Transverse colon (tissue), 4 donors: ENCODE measurements around the gene SLC22A15. TPM values are rescaled to one million over a fixed set of nuclear protein-coding genes. Genes with fewer than 3 reads are reported as not detected.
A peak's percentile ranks its signal among the peaks of the same experiment; 100 is the strongest.

Source experiments
- DNase-seq: peaks from one replicate; pipeline ENCODE4 v3.0.0-alpha.2; 2019
- H3K27ac ChIP-seq, 4 donors: fragments of 200-600 bp; sonication (generic); 2 replicates each; pipeline ENCODE4 v1.5.1; 2016 to 2018; ENCODE audit warnings: inconsistent platforms in 4 of 4
- H3K27me3 ChIP-seq: fragments of 200-600 bp; sonication (generic); 2 replicates; pipeline ENCODE4 v1.5.1; 2017; ENCODE audit warnings: inconsistent platforms
- H3K36me3 ChIP-seq, 4 donors: fragments of 200-600 bp; sonication (generic); 2 replicates each; pipeline ENCODE4 v1.5.1; 2017 to 2019; ENCODE audit warnings: inconsistent platforms in 4 of 4
- H3K4me1 ChIP-seq, 4 donors: fragments of 200-600 bp; sonication (generic); 2 replicates each; pipeline ENCODE4 v1.5.1; 2017 to 2020; ENCODE audit warnings: inconsistent platforms in 4 of 4
- H3K4me3 ChIP-seq, 4 donors: fragments of 200-600 bp; sonication (generic); 1 replicate in 1 of 4; 2 replicates in 3 of 4; pipeline versions ENCODE4 v1.5.1 to v1.6.1; 2017 to 2019; ENCODE audit warnings: inconsistent platforms in 4 of 4
- H3K9me3 ChIP-seq, 2 donors: fragments of 200-600 bp; sonication (generic); 2 replicates each; pipeline ENCODE4 v1.5.1; 2017 to 2019; ENCODE audit warnings: inconsistent platforms in 2 of 2
- EP300 ChIP-seq: sonication (generic); formaldehyde crosslinking; IDR thresholded peaks from one replicate; pipeline ENCODE4 v1.6.1; 2017; ENCODE audit warnings: antibody characterized with exemption, low read depth
- POLR2A ChIP-seq: fragments of 450-650 bp; IDR thresholded peaks from one replicate; pipeline ENCODE4 v1.6.1; 2016; ENCODE audit warnings: antibody characterized with exemption, mild to moderate bottlenecking, moderate library complexity
- POLR2AphosphoS5 ChIP-seq, 3 donors: sonication (generic); formaldehyde crosslinking; IDR thresholded peaks; one replicate each; pipeline ENCODE4 v1.6.1; 2016; ENCODE audit warnings: antibody characterized with exemption in 3 of 3
- WGBS, 2 donors: methylation state at CpG; one replicate each; pipeline ENCODE4 v1.1.5; 2018; ENCODE audit warnings: low coverage in 1 of 2; 5-methylcytosine and 5-hydroxymethylcytosine counted together
- in situ Hi-C, 4 donors: fragments of 200-750 bp; cut with MboI; loops; one replicate each; pipeline versions ENCODE4 v1.15.0 to v1.15.1; 2017; ENCODE audit warnings: low sequenced_read_pairs in 3 of 4, low pct_ligation_motif_present in 1 of 4, low pct_unique_long_range_greater_than_20kb in 1 of 4
- intact Hi-C: fragments of 100-400 bp; cut with DNase I; formaldehyde crosslinking; loops from one replicate; pipeline ENCODE4 v1.15.1; 2023; ENCODE audit warnings: low total_unique reads
- total RNA-seq, 4 donors: library from RNA; depleted of rRNA; stranded (reverse); fragments of >200 nt; gene quantifications; one replicate each; pipeline ENCODE4 v1.1.0, GENCODE V29; 2016
- TF ChIP-seq, protein P1 (sequence below), 5 experiments: fragments of 200-600 bp in 3 of 5; fragments of 450-650 bp in 2 of 5; sonication (generic) in 3 of 5; IDR thresholded peaks; 1 replicate in 2 of 5; 2 replicates in 3 of 5; pipeline ENCODE4 v1.5.1; 2016 to 2017; ENCODE audit warnings: antibody characterized with exemption in 5 of 5, inconsistent platforms in 3 of 5, mild to moderate bottlenecking in 2 of 5, moderate library complexity in 1 of 5

Gene SLC22A15
- total RNA-seq, 4 donors from 2014 or later = 1.9 to 5.6 (median 3.4) TPM

DNA sequence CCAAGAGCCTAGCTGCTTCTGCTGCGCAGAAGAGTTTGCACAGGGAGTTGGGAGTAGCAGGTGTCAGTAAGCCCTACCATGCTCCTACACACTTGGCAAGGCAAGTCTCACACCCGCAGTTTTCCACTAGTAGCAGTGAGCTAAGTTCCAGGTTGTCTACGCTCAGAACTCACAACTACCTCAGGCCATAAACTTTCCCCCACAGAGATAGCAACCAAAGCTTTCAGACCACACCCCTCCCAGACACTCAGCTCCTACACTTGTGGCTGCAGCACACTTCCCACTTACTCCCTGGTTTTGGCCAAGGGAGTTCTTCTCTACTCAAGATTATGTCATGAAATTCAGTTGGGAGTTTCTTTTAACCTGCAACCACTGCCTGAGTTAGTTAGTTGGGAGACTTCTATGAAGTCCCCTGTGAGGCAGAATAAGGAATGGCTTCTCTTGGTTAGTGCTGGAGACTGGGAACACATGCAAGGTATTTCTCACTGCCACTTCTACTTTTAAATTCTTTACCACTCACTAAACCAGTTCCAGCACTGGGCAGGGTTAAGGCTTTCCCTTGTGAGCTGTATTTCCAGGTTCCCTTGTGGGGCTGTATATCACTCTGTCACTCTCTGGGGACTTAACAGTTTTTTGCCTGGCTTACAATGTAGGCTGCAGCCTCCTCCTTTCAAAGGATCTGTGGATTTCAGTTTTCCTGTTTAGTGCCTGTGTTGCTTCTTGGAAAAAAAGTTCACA lies 116.6 kb downstream of the SLC22A15 start:
- Histone ChIP-seq H3K4me3 (no peak overlapping the region), H3K27ac (peak overlapping the region; percentile 22 to 55 (median 43)), H3K27me3 (no peaks in the 10 kb centered on the region), H3K4me1 (peaks cover 0 to 11% (median 6%) of the 10 kb centered on the region in 4 donors), H3K36me3 (no peaks in the 10 kb centered on the region), H3K9me3 (peaks cover 18 to 28% of the 10 kb centered on the region in 2 donors)
- DNase-seq = no peak
- 50% methylated on average over 3 of the region's 3 CpGs; no CpG with 5 or more reads in 1 of the 2 donors for WGBS, 2 donors
- TF ChIP-seq, protein P1, sequence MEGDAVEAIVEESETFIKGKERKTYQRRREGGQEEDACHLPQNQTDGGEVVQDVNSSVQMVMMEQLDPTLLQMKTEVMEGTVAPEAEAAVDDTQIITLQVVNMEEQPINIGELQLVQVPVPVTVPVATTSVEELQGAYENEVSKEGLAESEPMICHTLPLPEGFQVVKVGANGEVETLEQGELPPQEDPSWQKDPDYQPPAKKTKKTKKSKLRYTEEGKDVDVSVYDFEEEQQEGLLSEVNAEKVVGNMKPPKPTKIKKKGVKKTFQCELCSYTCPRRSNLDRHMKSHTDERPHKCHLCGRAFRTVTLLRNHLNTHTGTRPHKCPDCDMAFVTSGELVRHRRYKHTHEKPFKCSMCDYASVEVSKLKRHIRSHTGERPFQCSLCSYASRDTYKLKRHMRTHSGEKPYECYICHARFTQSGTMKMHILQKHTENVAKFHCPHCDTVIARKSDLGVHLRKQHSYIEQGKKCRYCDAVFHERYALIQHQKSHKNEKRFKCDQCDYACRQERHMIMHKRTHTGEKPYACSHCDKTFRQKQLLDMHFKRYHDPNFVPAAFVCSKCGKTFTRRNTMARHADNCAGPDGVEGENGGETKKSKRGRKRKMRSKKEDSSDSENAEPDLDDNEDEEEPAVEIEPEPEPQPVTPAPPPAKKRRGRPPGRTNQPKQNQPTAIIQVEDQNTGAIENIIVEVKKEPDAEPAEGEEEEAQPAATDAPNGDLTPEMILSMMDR (IDR thresholded peaks at IDR 0.05) = no peak
- TF ChIP-seq POLR2A (no peak), POLR2AphosphoS5 (IDR thresholded peaks at IDR 0.05) (no peak), EP300 (no peak)
- intact Hi-C loops = no loop called here
- in situ Hi-C loops = no loop called here

DNA sequence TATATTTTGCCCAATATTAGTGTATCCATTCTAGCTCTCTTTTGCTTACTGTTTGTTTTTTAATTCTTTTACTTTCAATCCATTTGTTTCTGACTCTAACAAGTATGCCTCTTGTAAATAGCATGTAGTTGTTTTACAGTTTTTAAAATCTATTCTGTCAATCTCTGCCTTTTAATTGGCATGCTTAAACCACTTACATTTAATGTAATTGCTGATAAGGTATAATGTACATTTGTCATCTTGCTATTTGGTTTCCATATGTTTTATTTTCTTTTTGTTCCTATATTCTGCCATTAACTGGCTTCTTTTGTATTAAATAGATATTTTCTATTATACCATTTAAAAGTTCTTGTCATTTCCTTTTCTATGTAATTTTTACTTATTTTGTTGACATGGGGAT lies 118.7 kb downstream of the SLC22A15 start:
- no peaks in the 10 kb centered on the region for H3K36me3 ChIP-seq
- H3K4me1 ChIP-seq = peaks cover 0 to 11% (median 6%) of the 10 kb centered on the region in 4 donors
- no peak for DNase-seq
- no peak for TF ChIP-seq POLR2AphosphoS5 (IDR thresholded peaks at IDR 0.05)
- no peak for TF ChIP-seq EP300
- TF ChIP-seq POLR2A = no peak
- TF ChIP-seq, protein P1 (IDR thresholded peaks at IDR 0.05) = no peak
- H3K27me3 ChIP-seq = no peaks in the 10 kb centered on the region
- H3K9me3 ChIP-seq = peaks cover 7 to 15% of the 10 kb centered on the region in 2 donors
- in situ Hi-C loops (no loop called here), intact Hi-C loops (no loop called here)
- no peak overlapping the region for H3K27ac ChIP-seq
- H3K4me3 ChIP-seq = no peak overlapping the region

DNA sequence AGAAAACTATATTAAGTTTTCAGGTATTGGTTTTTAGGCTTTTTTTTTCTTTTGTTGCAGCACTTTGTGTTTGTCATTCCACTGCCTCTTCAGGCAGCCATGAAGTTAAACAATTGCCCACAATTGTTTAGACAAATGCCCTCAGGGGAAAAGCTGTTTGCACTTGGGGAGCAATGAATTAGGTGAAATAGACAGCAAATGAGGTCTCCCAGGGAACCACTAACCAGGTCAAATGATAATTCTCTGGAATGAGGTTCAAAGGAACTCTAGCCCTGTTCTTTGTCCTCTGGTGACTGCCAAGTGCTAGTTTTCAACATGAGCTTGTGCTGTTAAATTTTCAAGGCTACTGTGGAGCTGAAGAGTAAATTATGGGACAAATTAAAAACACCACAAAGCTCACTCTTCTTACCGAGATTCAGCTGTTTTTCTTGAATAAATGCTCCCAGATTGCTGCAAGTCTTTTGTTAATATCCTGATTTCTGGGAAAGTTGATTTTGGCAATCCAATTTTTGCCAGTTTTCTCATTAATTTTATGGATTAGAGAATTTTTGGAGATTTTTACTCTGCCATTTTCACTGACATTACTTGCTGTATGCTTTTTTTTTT lies 119.8 kb downstream of the SLC22A15 start:
- in situ Hi-C loops = no loop called here
- 61 to 67% methylated on average over 1 of the region's 1 CpG for WGBS, 2 donors
- no peak for DNase-seq
- Histone ChIP-seq H3K9me3 (peaks cover 5 to 7% of the 10 kb centered on the region in 2 donors), H3K27ac (no peak overlapping the region), H3K4me1 (peaks cover 0 to 11% (median 6%) of the 10 kb centered on the region in 4 donors), H3K27me3 (no peaks in the 10 kb centered on the region), H3K36me3 (no peaks in the 10 kb centered on the region), H3K4me3 (no peak overlapping the region)
- TF ChIP-seq EP300 = no peak
- no peak for TF ChIP-seq POLR2A
- TF ChIP-seq POLR2AphosphoS5 (IDR thresholded peaks at IDR 0.05) = no peak
- TF ChIP-seq, protein P1 (IDR thresholded peaks at IDR 0.05) = no peak
- intact Hi-C loops = no loop called here

DNA sequence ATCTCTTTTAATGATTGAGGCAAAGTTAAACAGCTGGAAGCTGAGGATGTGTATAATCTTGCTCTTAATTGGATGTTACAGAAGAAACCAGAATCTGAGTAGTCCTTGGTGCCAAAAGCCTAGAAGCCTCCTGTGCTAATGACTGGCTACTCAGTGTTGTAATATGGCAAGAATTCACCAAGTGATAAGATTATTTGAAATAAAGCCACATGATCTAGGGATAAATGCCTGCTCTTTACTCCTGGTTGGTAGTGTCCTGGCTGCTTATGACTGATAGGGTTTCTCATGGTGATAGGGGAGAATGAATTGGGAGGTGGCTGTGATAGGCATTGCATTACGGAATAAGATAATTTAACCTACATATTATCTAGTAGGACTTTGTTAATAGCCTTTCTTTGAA lies 121.3 kb downstream of the SLC22A15 start:
- WGBS, 2 donors = 94 to 100% methylated on average over 1 of the region's 1 CpG
- no peaks in the 10 kb centered on the region for H3K36me3 ChIP-seq
- DNase-seq = no peak
- in situ Hi-C loops (no loop called here), intact Hi-C loops (no loop called here)
- no peaks in the 10 kb centered on the region for H3K27me3 ChIP-seq
- H3K4me3 ChIP-seq = no peak overlapping the region
- peaks cover 5 to 7% of the 10 kb centered on the region in 2 donors for H3K9me3 ChIP-seq
- H3K27ac ChIP-seq = no peak overlapping the region
- peaks cover 0 to 6% (median 2%) of the 10 kb centered on the region in 4 donors for H3K4me1 ChIP-seq
- no peak for TF ChIP-seq POLR2A
- no peak for TF ChIP-seq EP300
- TF ChIP-seq, protein P1 (IDR thresholded peaks at IDR 0.05) = no peak
- no peak for TF ChIP-seq POLR2AphosphoS5 (IDR thresholded peaks at IDR 0.05)
